HepG2 (cell line): Measurements from ENCODE around the gene SDHAF3. TPM values are rescaled to one million over a fixed set of nuclear protein-coding genes. Genes with fewer than 3 reads are reported as not detected.

Experiments used
- AGO1 ChIP-seq: fragments of 200-400 bp; formaldehyde crosslinking; IDR thresholded peaks from 2 replicates; pipeline ENCODE4 v1.6.1; 2017; ENCODE audit warnings: mild to moderate bottlenecking, low read depth, low read length, moderate library complexity; ENCODE audit not compliant: poor library complexity, severe bottlenecking
- ATM ChIP-seq: fragments of 450-650 bp; IDR thresholded peaks from 2 replicates; pipeline ENCODE4 v1.7.1; 2017; ENCODE audit warnings: mild to moderate bottlenecking, borderline replicate concordance
- CCDC6 ChIP-seq: sonication (generic); formaldehyde crosslinking; IDR thresholded peaks from 2 replicates; pipeline ENCODE4 v1.8.1; 2022; ENCODE audit warnings: mild to moderate bottlenecking, missing genetic modification reagents, moderate library complexity
- ELF1 ChIP-seq: sonication (generic); formaldehyde crosslinking; IDR thresholded peaks from 2 replicates; pipeline ENCODE4 v1.4.0; 2020; ENCODE audit warnings: missing genetic modification reagents
- HDAC1 ChIP-seq: sonication (generic); formaldehyde crosslinking; IDR thresholded peaks from 2 replicates; pipeline ENCODE4 v1.5.1; 2020; ENCODE audit warnings: mild to moderate bottlenecking, missing genetic modification reagents
- HOXA3 ChIP-seq: sonication (generic); formaldehyde crosslinking; IDR thresholded peaks from 2 replicates; pipeline ENCODE4 v1.5.0; 2020; ENCODE audit warnings: missing genetic modification reagents
- KAT7 ChIP-seq: IDR thresholded peaks from 2 replicates; pipeline ENCODE4 v1.6.1; 2018; ENCODE audit warnings: borderline replicate concordance, missing compliant biosample characterization
- KDM6A ChIP-seq: IDR thresholded peaks from 2 replicates; pipeline ENCODE4 v1.6.1; 2016; ENCODE audit warnings: low read depth
- KMT2A ChIP-seq: sonication (generic); formaldehyde crosslinking; IDR thresholded peaks from 2 replicates; pipeline ENCODE4 v1.4.0; 2020; ENCODE audit warnings: missing genetic modification reagents
- MAFG ChIP-seq: sonication (generic); formaldehyde crosslinking; IDR thresholded peaks from 2 replicates; pipeline ENCODE4 v1.5.1; 2020; ENCODE audit warnings: mild to moderate bottlenecking, missing genetic modification reagents
- NFE2 ChIP-seq: sonication (generic); formaldehyde crosslinking; IDR thresholded peaks from 2 replicates; pipeline ENCODE4 v1.4.0; 2020; ENCODE audit warnings: missing genetic modification reagents
- NFYC ChIP-seq: IDR thresholded peaks from 2 replicates; pipeline ENCODE4 v1.6.1; 2016; ENCODE audit warnings: missing genetic modification reagents, missing compliant biosample characterization
- SCMH1 ChIP-seq: sonication (generic); formaldehyde crosslinking; IDR thresholded peaks from 2 replicates; pipeline ENCODE4 v1.9.0; 2021; ENCODE audit warnings: missing genetic modification reagents, mild to moderate bottlenecking, borderline replicate concordance
- SOX6 ChIP-seq, 2 experiments: fragments of 450-650 bp in 1 of 2; sonication (generic) in 1 of 2; formaldehyde crosslinking in 1 of 2; IDR thresholded peaks; 2 replicates each; pipeline versions ENCODE4 v1.4.0 to v1.6.1; 2017 to 2020; ENCODE audit warnings: antibody characterized with exemption in 1 of 2, mild to moderate bottlenecking in 1 of 2, missing genetic modification reagents in 1 of 2
- SYNCRIP ChIP-seq: fragments of 200-400 bp; formaldehyde crosslinking; IDR thresholded peaks from 2 replicates; pipeline ENCODE4 v1.6.1; 2018; ENCODE audit warnings: mild to moderate bottlenecking, low read depth, low read length; ENCODE audit not compliant: insufficient read depth
- THYN1 ChIP-seq: sonication (generic); formaldehyde crosslinking; IDR thresholded peaks from 2 replicates; pipeline ENCODE4 v1.8.1; 2023; ENCODE audit warnings: low read depth, mild to moderate bottlenecking, moderate library complexity, missing genetic modification reagents, borderline replicate concordance
- ZNF382 ChIP-seq: sonication (generic); formaldehyde crosslinking; IDR thresholded peaks from 2 replicates; pipeline ENCODE4 v1.5.0; 2020; ENCODE audit warnings: missing genetic modification reagents, mild to moderate bottlenecking, borderline replicate concordance
- ZNF598 ChIP-seq: sonication (generic); formaldehyde crosslinking; IDR thresholded peaks from 2 replicates; pipeline ENCODE4 v1.5.1; 2020; ENCODE audit warnings: mild to moderate bottlenecking, missing genetic modification reagents, borderline replicate concordance
- ZNF616 ChIP-seq: sonication (generic); formaldehyde crosslinking; IDR thresholded peaks from 2 replicates; pipeline ENCODE4 v1.5.0; 2020; ENCODE audit warnings: low read depth, mild to moderate bottlenecking, missing genetic modification reagents
- ZNF709 ChIP-seq: sonication (generic); formaldehyde crosslinking; IDR thresholded peaks from 2 replicates; pipeline ENCODE4 v1.5.0; 2020; ENCODE audit warnings: mild to moderate bottlenecking, missing genetic modification reagents
- polyA plus RNA-seq, 8 experiments: library from polyadenylated mRNA; depleted of rRNA in 3 of 8; stranded (reverse) in 7 of 8; unstranded in 1 of 8; fragments of >200 nt; fragmentation: Illumina TruSeq in 4 of 8; extraction: Trizol in 4 of 8; gene quantifications; 2 replicates each; pipeline versions ENCODE4 v1.2.1 to v1.2.3, GENCODE V29; 2011 to 2016; ENCODE audit warnings: low read depth in 4 of 8, missing spikeins in 1 of 8, mixed read lengths in 1 of 8; ENCODE audit not compliant: insufficient read depth in 1 of 8
- total RNA-seq, 5 experiments: library from RNA; depleted of rRNA; stranded (reverse); fragments of >200 nt; fragmentation: Illumina TruSeq; extraction: Trizol; gene quantifications; 2 replicates each; pipeline ENCODE4 v1.2.3, GENCODE V29; 2016; ENCODE audit warnings: low read depth in 1 of 5
- TF ChIP-seq, protein P1 (sequence below): sonication (generic); formaldehyde crosslinking; IDR thresholded peaks from 2 replicates; pipeline ENCODE4 v1.4.0; 2020; ENCODE audit warnings: mild to moderate bottlenecking, missing genetic modification reagents, borderline replicate concordance
- TF ChIP-seq, protein P2 (sequence below): sonication (generic); formaldehyde crosslinking; IDR thresholded peaks from 2 replicates; pipeline ENCODE4 v1.4.0; 2020; ENCODE audit warnings: missing genetic modification reagents

The SDHAF3 gene
- total and polyA plus RNA-seq, 2 of the 13 experiments (the other 11 are each of a cell fraction or from before 2014, with no cell fraction given): 15.2 to 32.6 TPM

DNA sequence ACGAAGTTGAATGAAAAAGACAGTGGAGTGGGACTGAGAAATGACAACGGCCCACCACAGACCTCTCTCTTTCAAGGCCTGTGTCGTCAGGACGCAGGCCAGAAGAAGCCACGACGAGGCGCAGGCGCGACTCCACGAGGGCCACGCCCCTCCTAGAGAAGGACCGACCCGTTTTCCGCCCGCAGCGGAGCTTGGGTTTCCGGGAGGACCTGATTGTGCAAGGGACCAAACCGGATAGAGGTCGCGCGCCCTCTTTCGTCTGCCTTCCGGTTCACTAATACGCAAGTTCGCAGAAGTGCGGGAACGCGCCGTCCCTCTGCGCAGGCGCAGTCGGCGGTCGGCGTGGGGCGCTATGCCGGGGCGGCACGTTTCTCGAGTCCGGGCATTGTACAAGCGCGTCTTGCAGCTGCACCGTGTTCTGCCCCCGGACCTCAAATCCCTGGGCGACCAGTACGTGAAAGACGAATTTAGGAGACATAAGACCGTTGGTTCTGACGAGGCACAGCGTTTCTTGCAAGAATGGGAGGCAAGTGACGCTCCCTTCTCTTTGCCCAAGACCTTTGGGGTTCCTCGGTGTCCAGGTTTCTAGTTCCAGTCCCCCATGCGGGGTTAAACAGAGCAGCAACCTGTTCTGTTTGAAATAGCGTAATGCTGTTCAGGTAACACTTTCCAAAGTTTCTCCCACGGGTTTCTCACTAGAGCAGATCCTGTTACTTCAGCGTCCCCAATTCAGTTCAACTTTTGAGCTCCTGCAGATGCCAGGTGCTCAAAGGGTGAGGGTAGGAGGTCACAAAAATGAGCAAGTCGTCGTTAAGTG is at the start of gene SDHAF3 (continued):
- TF ChIP-seq, protein P1, sequence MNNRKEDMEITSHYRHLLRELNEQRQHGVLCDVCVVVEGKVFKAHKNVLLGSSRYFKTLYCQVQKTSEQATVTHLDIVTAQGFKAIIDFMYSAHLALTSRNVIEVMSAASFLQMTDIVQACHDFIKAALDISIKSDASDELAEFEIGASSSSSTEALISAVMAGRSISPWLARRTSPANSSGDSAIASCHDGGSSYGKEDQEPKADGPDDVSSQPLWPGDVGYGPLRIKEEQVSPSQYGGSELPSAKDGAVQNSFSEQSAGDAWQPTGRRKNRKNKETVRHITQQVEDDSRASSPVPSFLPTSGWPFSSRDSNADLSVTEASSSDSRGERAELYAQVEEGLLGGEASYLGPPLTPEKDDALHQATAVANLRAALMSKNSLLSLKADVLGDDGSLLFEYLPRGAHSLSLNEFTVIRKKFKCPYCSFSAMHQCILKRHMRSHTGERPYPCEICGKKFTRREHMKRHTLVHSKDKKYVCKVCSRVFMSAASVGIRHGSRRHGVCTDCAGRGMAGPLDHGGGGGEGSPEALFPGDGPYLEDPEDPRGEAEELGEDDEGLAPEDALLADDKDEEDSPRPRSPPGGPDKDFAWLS (CRISPR knock-in tag): peak; percentile 82; the same call in 1 of the 2 replicates
- TF ChIP-seq MAFG (CRISPR knock-in tag): no peak
- TF ChIP-seq, protein P2, sequence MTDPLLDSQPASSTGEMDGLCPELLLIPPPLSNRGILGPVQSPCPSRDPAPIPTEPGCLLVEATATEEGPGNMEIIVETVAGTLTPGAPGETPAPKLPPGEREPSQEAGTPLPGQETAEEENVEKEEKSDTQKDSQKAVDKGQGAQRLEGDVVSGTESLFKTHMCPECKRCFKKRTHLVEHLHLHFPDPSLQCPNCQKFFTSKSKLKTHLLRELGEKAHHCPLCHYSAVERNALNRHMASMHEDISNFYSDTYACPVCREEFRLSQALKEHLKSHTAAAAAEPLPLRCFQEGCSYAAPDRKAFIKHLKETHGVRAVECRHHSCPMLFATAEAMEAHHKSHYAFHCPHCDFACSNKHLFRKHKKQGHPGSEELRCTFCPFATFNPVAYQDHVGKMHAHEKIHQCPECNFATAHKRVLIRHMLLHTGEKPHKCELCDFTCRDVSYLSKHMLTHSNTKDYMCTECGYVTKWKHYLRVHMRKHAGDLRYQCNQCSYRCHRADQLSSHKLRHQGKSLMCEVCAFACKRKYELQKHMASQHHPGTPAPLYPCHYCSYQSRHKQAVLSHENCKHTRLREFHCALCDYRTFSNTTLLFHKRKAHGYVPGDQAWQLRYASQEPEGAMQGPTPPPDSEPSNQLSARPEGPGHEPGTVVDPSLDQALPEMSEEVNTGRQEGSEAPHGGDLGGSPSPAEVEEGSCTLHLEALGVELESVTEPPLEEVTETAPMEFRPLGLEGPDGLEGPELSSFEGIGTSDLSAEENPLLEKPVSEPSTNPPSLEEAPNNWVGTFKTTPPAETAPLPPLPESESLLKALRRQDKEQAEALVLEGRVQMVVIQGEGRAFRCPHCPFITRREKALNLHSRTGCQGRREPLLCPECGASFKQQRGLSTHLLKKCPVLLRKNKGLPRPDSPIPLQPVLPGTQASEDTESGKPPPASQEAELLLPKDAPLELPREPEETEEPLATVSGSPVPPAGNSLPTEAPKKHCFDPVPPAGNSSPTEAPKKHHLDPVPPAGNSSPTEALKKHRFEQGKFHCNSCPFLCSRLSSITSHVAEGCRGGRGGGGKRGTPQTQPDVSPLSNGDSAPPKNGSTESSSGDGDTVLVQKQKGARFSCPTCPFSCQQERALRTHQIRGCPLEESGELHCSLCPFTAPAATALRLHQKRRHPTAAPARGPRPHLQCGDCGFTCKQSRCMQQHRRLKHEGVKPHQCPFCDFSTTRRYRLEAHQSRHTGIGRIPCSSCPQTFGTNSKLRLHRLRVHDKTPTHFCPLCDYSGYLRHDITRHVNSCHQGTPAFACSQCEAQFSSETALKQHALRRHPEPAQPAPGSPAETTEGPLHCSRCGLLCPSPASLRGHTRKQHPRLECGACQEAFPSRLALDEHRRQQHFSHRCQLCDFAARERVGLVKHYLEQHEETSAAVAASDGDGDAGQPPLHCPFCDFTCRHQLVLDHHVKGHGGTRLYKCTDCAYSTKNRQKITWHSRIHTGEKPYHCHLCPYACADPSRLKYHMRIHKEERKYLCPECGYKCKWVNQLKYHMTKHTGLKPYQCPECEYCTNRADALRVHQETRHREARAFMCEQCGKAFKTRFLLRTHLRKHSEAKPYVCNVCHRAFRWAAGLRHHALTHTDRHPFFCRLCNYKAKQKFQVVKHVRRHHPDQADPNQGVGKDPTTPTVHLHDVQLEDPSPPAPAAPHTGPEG (CRISPR knock-in tag): peak; percentile 20; the same call in 1 of the 2 replicates
- TF ChIP-seq ZNF616 (CRISPR knock-in tag): peak; percentile 70; the same call in 1 of the 2 replicates
- TF ChIP-seq SOX6 (IDR thresholded peaks at IDR 0.05): no peak
- TF ChIP-seq SOX6 (CRISPR knock-in tag; IDR thresholded peaks at IDR 0.05): peak; percentile 76
- TF ChIP-seq CCDC6 (CRISPR knock-in tag): peak; percentile 88; the same call in 1 of the 2 replicates
- TF ChIP-seq KDM6A (CRISPR knock-in tag): no peak
- no peak for TF ChIP-seq THYN1 (CRISPR knock-in tag)
- peak; percentile 96 for TF ChIP-seq HOXA3 (CRISPR knock-in tag)
- no peak for TF ChIP-seq ZNF382
- peak; percentile 99 for TF ChIP-seq ZNF598 (CRISPR knock-in tag)
- peak; percentile 90 for TF ChIP-seq HDAC1 (CRISPR knock-in tag)
- TF ChIP-seq SCMH1 (CRISPR knock-in tag): no peak
- peak; percentile 83; the same call in 1 of the 2 replicates for TF ChIP-seq KAT7 (CRISPR knock-in tag)
- no peak for TF ChIP-seq NFE2
- no peak for TF ChIP-seq ZNF709 (CRISPR knock-in tag)
- peak; percentile 17; the same call in 1 of the 2 replicates for TF ChIP-seq NFYC
- TF ChIP-seq SYNCRIP: no peak
- peak; percentile 96 for TF ChIP-seq ELF1
- TF ChIP-seq ATM: no peak
- peak; percentile 67 for TF ChIP-seq AGO1
- TF ChIP-seq KMT2A (CRISPR knock-in tag): peak; percentile 94
